CD4-positive, alpha-beta T cell treated with Interleukin-10 for 1 hour (primary cell): ENCODE measurements around the gene SPATA31D3.
"Not testable (repeated sequence)": the region's sequence is repeated elsewhere in the genome, so short reads cannot be mapped to it uniquely, and the experiment has no call there.

Experiments used
- DNase-seq: peaks from one replicate; pipeline ENCODE4 v3.0.0-alpha.2; 2020

Gene SPATA31D3

DNA sequence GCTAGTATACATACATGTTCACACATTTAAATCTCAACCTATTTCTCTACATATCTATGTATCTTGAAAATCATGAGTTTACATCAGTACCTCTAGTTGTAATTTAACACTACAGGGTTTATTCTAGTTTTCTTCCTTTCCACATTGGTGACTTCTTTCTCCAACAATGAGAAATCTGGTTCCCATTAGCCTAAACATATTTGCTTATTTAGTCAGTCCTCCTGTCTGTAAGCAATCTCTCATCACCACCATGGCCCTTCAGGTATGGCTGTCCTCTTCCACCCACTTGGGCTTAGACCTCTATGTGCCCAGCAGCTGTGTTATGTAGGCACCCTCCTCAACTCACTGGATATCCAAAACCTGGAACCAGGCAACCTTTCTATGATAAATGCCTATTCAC lies 37.3 kb downstream of the SPATA31D3 start:
- DNase-seq = no peak

DNA sequence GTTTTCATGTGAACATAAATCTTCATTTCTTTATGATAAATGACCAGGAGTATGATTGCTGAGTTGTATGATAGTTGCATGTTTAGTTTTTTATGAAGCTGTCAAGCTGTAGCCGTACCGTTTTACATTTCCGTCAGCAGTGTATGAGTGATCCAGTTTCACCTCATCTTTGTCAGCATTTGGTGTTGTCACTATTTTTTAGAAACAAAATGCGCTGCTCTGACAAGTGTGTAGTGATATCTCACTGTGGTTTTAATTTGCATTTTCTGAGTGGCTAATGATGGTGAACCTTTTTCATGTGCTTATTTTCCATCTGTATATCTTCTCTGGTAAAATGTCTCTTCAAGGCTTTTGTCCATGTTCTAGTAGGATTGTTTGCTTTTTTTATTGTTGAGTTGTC lies 38.6 kb downstream of the SPATA31D3 start:
- DNase-seq = no peak

DNA sequence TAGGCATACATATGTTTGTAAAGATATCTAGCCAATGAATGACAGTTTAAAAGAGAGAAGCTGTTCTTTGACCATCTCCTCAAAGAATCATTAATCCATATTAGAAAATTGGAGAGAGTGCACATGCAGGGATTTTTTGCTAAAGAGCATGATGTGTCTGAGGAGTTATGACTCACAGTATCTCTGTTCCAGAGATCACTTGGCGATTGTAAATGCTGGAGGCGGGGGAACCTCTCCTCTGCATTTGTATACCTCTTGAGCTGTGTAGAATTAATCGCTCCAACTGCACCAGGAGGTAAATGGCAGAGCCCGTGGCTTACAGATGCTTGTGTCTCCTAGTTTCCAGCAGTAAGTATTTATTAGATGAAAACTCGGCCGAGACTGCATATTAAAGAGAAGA lies 41.6 kb downstream of the SPATA31D3 start:
- no peak for DNase-seq

DNA sequence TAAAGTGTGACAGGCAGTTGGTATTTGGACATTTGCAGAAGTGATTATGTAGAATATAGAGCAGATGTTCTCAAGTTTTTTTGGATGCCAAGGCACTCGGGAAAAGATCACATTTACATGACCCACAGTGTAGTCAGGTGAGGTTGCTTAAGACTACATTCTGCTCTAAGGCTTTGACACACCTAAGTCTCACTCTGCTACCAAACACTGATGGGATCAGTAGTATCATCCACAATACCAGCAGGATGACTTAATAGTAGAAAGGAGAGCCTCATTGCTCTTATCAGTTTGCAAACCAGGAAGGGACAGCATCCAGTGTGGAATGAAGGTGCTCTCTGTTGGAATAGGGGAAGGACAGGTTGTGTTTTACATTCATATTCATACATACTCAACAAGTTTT lies 42.8 kb downstream of the SPATA31D3 start:
- DNase-seq = no peak

DNA sequence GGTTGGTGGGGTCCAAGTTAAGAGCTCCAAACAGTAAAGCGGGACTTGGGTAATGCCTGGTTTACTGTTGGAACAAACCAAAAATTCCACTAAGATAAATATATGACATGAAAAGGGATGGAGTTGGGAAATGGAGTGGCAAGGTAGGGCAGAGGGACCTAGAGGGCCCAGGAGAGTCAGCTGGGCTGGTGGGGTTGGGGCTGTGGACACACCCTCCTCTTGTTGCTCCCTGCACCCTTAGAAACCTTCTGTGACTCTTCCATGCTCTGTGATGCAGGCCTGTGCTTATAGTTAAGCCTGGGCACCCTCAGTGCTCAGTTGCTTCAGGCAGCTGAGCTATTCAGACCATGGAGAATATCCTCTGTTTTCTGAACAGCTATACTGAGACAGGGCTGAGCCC lies 45.2 kb downstream of the SPATA31D3 start, which contains the start of gene SPATA31D1:
TSS of gene SPATA31D1 (plus strand) at position 301 of the 400 bp plus-strand sequence. CDS start at position 348, 47 bp downstream.
- DNase-seq = not testable (repeated sequence)

DNA sequence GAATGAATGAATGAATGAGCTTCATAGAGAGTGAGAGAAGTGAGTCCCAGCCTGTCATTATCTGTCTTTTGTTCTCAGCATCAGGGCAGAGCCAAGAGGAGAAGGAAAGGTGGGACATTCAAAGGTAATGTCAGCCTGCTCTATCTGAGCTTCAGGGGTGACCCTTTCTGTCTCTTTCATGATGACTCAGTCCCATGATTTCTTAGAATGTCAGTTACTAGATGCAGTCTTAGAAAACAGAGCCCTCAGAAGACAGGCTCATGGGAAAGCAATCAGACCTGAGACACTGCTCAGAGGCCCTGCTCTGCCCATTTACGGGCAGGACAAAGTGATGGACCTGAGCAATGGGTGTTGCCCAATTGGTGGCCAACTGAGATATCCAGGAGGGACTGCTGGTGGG lies 46.4 kb downstream of the SPATA31D3 start:
- no peak for DNase-seq

DNA sequence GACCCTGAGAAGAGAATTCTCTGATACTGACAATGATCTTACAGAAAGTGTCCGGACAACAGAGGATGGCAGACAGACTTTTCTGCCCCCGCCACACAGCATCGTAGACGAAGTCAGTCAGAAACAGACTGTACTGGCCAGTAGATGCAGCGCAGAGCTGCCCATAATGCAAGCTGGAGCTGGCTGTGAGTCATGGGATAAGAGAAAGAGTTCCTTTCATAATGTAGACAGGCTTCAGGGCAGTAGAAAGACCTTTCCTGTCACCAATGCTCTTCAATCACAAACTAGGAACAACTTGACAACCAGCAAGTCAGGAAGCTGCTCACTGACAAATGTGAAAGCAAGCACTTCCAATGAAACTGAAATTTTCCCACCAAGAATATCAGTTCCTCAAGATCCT lies 50.4 kb downstream of the SPATA31D3 start:
- DNase-seq = no peak
